ENCODE data around the gene RCCD1.

Gene RCCD1

DNA sequence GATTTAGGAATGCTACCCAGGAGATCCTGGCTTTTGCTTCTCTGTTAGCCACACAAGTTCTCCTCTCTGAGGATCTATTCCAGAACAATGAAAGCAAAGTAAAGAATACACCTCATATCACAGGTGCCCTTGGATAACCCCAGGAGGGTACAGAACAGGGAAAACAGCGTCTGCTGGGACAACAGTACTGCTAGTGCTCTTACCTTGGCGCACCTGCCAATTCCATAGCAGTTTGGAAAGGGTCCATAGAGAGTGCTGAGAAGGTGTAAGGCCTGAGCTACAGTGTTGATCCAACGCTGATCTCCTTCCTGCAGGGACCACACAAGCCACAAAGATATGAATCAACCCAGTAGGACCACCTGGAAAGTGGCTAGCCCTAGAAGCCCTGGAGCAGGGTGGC lies 52.6 kb downstream of the RCCD1 start:
- TF ChIP-seq CEBPB (IDR thresholded peaks at IDR 0.05) (no peak), CREB1 (IDR thresholded peaks at IDR 0.05; ENCODE audit: low read depth) (no peak), TCF12 (IDR thresholded peaks at IDR 0.05; ENCODE audit: low read depth) (no peak), TEAD4 (IDR thresholded peaks at IDR 0.05) (no peak), TAF1 (IDR thresholded peaks at IDR 0.05; ENCODE audit: low read depth) (no peak), YY1 (IDR thresholded peaks at IDR 0.05; ENCODE audit: low read depth) (no peak), ZBTB7A (IDR thresholded peaks at IDR 0.05; ENCODE audit: low read depth) (no peak), FOXM1 (IDR thresholded peaks at IDR 0.05; ENCODE audit: borderline replicate concordance, low read depth) (no peak), EGR1 (IDR thresholded peaks at IDR 0.05) (no peak), RAD21 (IDR thresholded peaks at IDR 0.05; ENCODE audit: low read depth) (no peak), NFIC (IDR thresholded peaks at IDR 0.05) (no peak), EP300 (IDR thresholded peaks at IDR 0.05; ENCODE audit: borderline replicate concordance) (no peak)
- TF ChIP-seq, protein P1, sequence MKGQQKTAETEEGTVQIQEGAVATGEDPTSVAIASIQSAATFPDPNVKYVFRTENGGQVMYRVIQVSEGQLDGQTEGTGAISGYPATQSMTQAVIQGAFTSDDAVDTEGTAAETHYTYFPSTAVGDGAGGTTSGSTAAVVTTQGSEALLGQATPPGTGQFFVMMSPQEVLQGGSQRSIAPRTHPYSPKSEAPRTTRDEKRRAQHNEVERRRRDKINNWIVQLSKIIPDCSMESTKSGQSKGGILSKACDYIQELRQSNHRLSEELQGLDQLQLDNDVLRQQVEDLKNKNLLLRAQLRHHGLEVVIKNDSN (IDR thresholded peaks at IDR 0.05) = no peak
- TF ChIP-seq, protein P2, sequence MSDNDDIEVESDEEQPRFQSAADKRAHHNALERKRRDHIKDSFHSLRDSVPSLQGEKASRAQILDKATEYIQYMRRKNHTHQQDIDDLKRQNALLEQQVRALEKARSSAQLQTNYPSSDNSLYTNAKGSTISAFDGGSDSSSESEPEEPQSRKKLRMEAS (IDR thresholded peaks at IDR 0.05) = no peak
- TF ChIP-seq, protein P3, sequence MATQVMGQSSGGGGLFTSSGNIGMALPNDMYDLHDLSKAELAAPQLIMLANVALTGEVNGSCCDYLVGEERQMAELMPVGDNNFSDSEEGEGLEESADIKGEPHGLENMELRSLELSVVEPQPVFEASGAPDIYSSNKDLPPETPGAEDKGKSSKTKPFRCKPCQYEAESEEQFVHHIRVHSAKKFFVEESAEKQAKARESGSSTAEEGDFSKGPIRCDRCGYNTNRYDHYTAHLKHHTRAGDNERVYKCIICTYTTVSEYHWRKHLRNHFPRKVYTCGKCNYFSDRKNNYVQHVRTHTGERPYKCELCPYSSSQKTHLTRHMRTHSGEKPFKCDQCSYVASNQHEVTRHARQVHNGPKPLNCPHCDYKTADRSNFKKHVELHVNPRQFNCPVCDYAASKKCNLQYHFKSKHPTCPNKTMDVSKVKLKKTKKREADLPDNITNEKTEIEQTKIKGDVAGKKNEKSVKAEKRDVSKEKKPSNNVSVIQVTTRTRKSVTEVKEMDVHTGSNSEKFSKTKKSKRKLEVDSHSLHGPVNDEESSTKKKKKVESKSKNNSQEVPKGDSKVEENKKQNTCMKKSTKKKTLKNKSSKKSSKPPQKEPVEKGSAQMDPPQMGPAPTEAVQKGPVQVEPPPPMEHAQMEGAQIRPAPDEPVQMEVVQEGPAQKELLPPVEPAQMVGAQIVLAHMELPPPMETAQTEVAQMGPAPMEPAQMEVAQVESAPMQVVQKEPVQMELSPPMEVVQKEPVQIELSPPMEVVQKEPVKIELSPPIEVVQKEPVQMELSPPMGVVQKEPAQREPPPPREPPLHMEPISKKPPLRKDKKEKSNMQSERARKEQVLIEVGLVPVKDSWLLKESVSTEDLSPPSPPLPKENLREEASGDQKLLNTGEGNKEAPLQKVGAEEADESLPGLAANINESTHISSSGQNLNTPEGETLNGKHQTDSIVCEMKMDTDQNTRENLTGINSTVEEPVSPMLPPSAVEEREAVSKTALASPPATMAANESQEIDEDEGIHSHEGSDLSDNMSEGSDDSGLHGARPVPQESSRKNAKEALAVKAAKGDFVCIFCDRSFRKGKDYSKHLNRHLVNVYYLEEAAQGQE (IDR thresholded peaks at IDR 0.05; ENCODE audit: low read depth) = no peak

Data from Ishikawa (cell line).